Kidney (tissue), 14 donors: ENCODE results near the gene ARID3B. TPM values are rescaled to one million over a fixed set of nuclear protein-coding genes. Genes with fewer than 3 reads are reported as not detected.

Source experiments
- DNase-seq, 5 donors: peaks; one replicate each; pipeline ENCODE4 v3.0.0-alpha.2; 2013 to 2020
- FAIRE-seq: peaks from 2 replicates; lab custom pipeline; 2012; peaks lifted over from hg19 to GRCh38; lab: Jason Lieb, UNC
- H3K27ac ChIP-seq, 2 donors: one replicate each; pipeline ENCODE4 v1.7.0; 2013; ENCODE audit warnings: low read depth in 2 of 2, low read length in 2 of 2, inconsistent platforms in 1 of 2
- H3K27me3 ChIP-seq: one replicate; pipeline ENCODE4 v1.7.1; 2013; ENCODE audit warnings: low read length, inconsistent platforms; ENCODE audit not compliant: control insufficient read depth, insufficient read depth
- H3K36me3 ChIP-seq, 3 donors: one replicate each; pipeline versions ENCODE4 v1.7.0 to v1.7.1; 2013; ENCODE audit warnings: low read length in 3 of 3, control low read depth in 1 of 3, inconsistent platforms in 1 of 3; ENCODE audit not compliant: insufficient read depth in 3 of 3, control insufficient read depth in 2 of 3
- H3K4me1 ChIP-seq, 3 donors: one replicate each; pipeline versions ENCODE4 v1.7.0 to v1.7.1; 2013; ENCODE audit warnings: low read length in 3 of 3, inconsistent platforms in 1 of 3, low read depth in 1 of 3; ENCODE audit not compliant: control insufficient read depth in 2 of 3, insufficient read depth in 2 of 3
- H3K4me3 ChIP-seq, 3 donors: one replicate each; pipeline versions ENCODE4 v1.7.0 to v1.8.1; 2013; ENCODE audit warnings: low read length in 3 of 3, control low read depth in 1 of 3, inconsistent platforms in 1 of 3
- H3K9ac ChIP-seq, 3 donors: one replicate each; pipeline versions ENCODE4 v1.7.0 to v1.7.1; 2013; ENCODE audit warnings: low read length in 3 of 3, control low read depth in 1 of 3, inconsistent platforms in 1 of 3
- H3K9me3 ChIP-seq, 3 donors: one replicate each; pipeline versions ENCODE4 v1.7.0 to v1.7.1; 2013; ENCODE audit warnings: low read length in 3 of 3, control low read depth in 1 of 3, inconsistent platforms in 1 of 3; ENCODE audit not compliant: control insufficient read depth in 2 of 3, insufficient read depth in 1 of 3
- intact Hi-C: fragments of 100-400 bp; cut with DNase I; formaldehyde crosslinking; loops from one replicate; pipeline ENCODE4 v1.11.1; 2022
- polyA plus RNA-seq: library from polyadenylated mRNA; stranded (reverse); fragments of 350-450 nt; fragmentation: Illumina TruSeq; extraction: RNeasy Lipid Tissue Mini Kit (QIAGEN cat#74804); gene quantifications from one replicate; pipeline ENCODE4 v1.2.3, GENCODE V29; 2014; ENCODE audit warnings: low read depth, low replicate concordance; ENCODE audit not compliant: insufficient read depth
- total RNA-seq: library from RNA; stranded (reverse); fragmentation: NEBNext Ultra II Directional; extraction: Animal tissue kit (Norgen Biotek cat#: 25700); gene quantifications from one replicate; pipeline ENCODE4 v1.2.1, GENCODE V29; 2021
- TF ChIP-seq, protein P1 (sequence below): IDR thresholded peaks from 3 replicates; pipeline ENCODE4 v1.5.1; 2012; ENCODE audit warnings: mild to moderate bottlenecking, moderate library complexity, borderline replicate concordance; ENCODE audit not compliant: insufficient read depth; ENCODE audit errors: extremely low read depth
- donor health status: control.
- donor health status: control.
- donor health status: control.
- donor health status: control.
- donor health status: control.
- donor health status: DM: yes; HTN: yes; CAD: no.
- donor health status: Normal renal cell carcinoma (clear cell type).

The ARID3B gene
- total and polyA plus RNA-seq, 2 donors from 2014 or later, result 2.3 to 6.2 TPM

DNA sequence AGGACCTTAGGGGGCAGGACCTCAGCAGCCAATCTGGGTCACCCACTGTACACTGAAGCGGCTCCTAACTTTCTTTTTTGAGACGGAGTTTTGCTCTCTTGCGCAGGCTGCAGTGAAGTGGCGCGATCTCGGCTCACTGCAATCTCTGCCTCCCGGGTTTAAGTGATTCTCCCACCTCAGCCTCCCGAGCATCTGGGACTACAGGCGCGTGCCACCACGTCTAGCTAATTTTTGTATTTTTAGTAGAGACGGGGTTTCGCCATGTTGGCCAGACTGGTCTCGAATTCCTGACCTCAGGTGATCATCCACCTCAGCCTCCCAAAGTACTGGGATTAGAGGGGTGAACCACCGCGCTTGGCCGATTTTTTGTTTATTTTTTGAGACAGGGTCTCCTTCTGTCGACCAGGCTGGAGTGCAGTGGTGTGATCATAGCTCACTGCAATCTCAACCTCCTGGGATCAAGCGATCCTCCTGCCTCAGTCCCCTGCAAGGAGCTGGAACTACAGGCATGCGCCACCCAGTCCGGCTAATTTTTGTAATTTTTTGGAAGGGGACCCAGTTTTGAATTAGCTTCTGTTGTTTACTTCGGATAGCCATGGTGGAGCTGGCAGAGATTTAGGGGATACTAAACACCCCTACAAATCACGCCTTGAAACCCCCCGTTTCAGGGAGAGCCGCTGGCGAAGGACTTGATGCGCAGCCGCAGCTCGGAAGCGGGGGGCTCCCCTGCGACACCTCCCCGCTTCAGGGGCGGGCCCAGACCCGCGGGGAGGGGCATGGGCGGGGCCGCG is 73.1 kb downstream of the ARID3B start:
- H3K27me3 ChIP-seq, result no peaks in the 10 kb centered on the region
- H3K4me1 ChIP-seq, result peaks cover 6 to 23% (median 18%) of the 10 kb centered on the region in 3 donors
- FAIRE-seq, result no peak
- DNase-seq, result peak in 3 of 5 donors; percentile 35 to 93 (median 82)
- no peaks in the 10 kb centered on the region for H3K9me3 ChIP-seq
- H3K27ac ChIP-seq, result peak overlapping the region; percentile 15 to 96
- H3K9ac ChIP-seq, result peak overlapping the region in 2 of 3 donors; percentile 34 to 67
- TF ChIP-seq, protein P1, sequence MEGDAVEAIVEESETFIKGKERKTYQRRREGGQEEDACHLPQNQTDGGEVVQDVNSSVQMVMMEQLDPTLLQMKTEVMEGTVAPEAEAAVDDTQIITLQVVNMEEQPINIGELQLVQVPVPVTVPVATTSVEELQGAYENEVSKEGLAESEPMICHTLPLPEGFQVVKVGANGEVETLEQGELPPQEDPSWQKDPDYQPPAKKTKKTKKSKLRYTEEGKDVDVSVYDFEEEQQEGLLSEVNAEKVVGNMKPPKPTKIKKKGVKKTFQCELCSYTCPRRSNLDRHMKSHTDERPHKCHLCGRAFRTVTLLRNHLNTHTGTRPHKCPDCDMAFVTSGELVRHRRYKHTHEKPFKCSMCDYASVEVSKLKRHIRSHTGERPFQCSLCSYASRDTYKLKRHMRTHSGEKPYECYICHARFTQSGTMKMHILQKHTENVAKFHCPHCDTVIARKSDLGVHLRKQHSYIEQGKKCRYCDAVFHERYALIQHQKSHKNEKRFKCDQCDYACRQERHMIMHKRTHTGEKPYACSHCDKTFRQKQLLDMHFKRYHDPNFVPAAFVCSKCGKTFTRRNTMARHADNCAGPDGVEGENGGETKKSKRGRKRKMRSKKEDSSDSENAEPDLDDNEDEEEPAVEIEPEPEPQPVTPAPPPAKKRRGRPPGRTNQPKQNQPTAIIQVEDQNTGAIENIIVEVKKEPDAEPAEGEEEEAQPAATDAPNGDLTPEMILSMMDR, result no peak
- H3K36me3 ChIP-seq, result peaks cover under 1 to 3% (median 1%) of the 10 kb centered on the region in 3 donors
- peak overlapping the region; percentile 48 to 97 (median 59) for H3K4me3 ChIP-seq
- intact Hi-C loops, result no loop called here

DNA sequence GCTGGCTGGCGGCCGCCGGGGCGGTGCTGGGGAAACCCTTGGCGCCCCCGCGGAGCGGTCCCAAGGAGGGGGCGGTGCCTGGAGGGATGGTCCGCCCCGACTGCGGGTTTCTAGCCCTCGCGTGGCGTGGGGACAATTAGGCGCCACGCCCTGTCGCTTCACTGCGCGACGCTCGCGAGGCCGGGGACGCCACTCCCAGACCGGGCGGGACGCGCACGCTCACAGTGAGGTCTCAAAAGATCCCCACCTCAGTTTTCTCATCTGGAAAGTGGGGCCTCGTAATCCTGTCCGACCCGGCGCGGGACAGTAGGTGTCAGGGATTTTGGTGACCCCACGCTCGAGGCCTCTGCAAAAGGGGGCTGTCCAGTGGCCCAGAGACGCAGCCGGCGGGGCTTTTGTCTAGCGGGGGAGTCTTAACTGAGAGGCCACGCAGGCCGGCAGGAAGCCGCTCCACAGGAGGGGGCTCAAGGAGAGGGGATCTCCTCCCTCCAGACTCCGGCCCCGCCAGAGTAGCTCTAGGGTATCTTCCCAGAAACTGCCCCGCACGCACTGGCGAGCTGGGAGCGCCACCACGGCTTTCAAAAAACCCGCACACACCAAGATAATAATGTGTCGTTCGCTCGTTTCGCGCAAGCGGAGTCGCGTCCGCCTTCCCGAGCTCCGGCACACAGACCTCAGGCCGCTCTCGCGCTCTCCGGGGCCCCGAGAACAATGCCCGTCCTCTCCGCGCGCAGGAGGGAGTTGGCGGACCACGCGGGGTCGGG is 73.9 kb downstream of the ARID3B start:
- H3K4me1 ChIP-seq, result peaks cover 6 to 25% (median 18%) of the 10 kb centered on the region in 3 donors
- peak; percentile 53 to 95 (median 86) for DNase-seq
- no peaks in the 10 kb centered on the region for H3K27me3 ChIP-seq
- no peaks in the 10 kb centered on the region for H3K9me3 ChIP-seq
- H3K9ac ChIP-seq, result peak overlapping the region; percentile 36 to 99 (median 80)
- TF ChIP-seq, protein P1, result no peak
- H3K27ac ChIP-seq, result peak overlapping the region; percentile 94 to 96
- intact Hi-C loops, result no loop called here
- no peak for FAIRE-seq
- peak overlapping the region; percentile 69 to 97 (median 76) for H3K4me3 ChIP-seq
- peaks cover 3 to 11% (median 5%) of the 10 kb centered on the region in 3 donors for H3K36me3 ChIP-seq

DNA sequence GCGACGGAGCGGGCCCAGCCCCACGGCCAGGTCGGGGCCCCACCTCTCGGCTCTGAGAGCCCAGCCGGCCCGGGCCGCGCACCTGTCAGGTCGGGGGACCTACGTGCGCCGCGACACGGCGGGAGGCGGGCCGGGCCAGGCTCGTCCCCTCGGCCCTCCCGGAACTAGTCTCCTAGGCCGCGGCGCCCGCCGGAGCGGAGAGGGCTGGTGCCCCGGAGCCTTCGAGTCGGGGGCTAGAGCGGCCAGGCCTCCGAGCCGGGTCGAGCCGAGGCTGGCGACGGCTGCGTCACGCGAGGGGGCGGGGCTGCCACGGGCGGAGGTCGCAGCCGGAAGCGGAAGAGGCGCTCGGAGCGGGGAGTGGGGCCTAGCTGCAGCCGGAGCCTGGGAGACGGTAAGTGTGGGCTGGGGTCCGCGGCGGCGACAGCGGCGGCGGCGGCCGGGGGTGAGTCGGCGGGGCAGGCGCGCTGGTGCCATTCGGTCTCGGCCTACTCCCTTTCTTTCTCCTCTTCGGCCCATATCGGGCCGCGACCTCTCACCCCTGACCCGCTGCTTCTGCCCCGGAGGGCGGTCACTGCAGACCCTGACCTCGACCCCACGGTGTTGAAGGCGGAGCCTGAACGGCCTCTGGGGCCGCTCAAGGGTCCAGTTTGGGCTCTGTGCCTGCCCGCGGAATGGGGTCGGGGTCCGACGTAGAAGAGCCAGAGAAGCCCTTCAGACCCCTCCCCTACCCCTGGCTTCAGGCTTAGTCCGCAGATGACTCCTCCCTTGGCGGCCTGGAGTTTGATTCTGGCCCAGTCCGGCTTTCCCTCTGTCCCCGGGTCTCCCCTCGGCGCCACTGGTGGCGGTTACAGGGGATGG is 74.7 kb downstream of the ARID3B start, which contains the start of gene CLK3:
Gene CLK3 (plus strand): TSS at position 329 of the 858 bp plus-strand sequence. CDS start 3,361 bp downstream, outside the sequence.
- TF ChIP-seq, protein P1, result no peak
- H3K4me1 ChIP-seq, result peaks cover 6 to 25% (median 18%) of the 10 kb centered on the region in 3 donors
- intact Hi-C loops, result no loop called here

More for the DNA sequence above, 74.7 kb downstream of the ARID3B start, which contains the start of gene CLK3:
- Histone ChIP-seq H3K9ac (peak within 1 kb of the TSS; percentile 67 to 99 (median 97)), H3K27ac (peak within 1 kb of the TSS; percentile 94 to 96), H3K27me3 (no peaks in the 10 kb centered on the region), H3K36me3 (peaks cover 3 to 19% (median 11%) of the 10 kb centered on the region in 3 donors), H3K9me3 (no peaks in the 10 kb centered on the region), H3K4me3 (peak within 1 kb of the TSS; percentile 75 to 97 (median 83))
- FAIRE-seq, result no peak
- peak; percentile 97 to 99 (median 98) for DNase-seq
